Breast epithelium (tissue), 4 donors: ENCODE data around the gene DBN1. TPM values are rescaled to one million over a fixed set of nuclear protein-coding genes. Genes with fewer than 3 reads are reported as not detected.

Experiments used
- DNase-seq, 2 donors: peaks; one replicate each; pipeline ENCODE4 v3.0.0-alpha.2; 2019; ENCODE audit warnings: low spot score in 2 of 2
- H3K27ac ChIP-seq, 2 donors: fragments of 200-600 bp; sonication (generic) in 1 of 2; one replicate each; pipeline ENCODE4 v1.5.1; 2016 to 2019; ENCODE audit warnings: mild to moderate bottlenecking in 1 of 2
- H3K27me3 ChIP-seq, 2 donors: fragments of 200-600 bp; sonication (generic) in 1 of 2; one replicate each; pipeline versions ENCODE4 v1.5.1 to v1.6.0; 2017 to 2019; ENCODE audit warnings: control low read depth in 1 of 2, mild to moderate bottlenecking in 1 of 2
- H3K36me3 ChIP-seq: fragments of 200-600 bp; one replicate; pipeline ENCODE4 v1.5.1; 2019
- H3K4me1 ChIP-seq, 2 donors: fragments of 200-600 bp; sonication (generic); one replicate each; pipeline ENCODE4 v1.5.1; 2016 to 2019; ENCODE audit warnings: control low read depth in 1 of 2
- H3K4me3 ChIP-seq, 3 donors: fragments of 200-600 bp; sonication (generic); 1 replicate in 2 of 3; 2 replicates in 1 of 3; pipeline ENCODE4 v1.5.1; 2016 to 2019; ENCODE audit warnings: mild to moderate bottlenecking in 3 of 3, moderate library complexity in 2 of 3
- H3K9me3 ChIP-seq, 2 donors: fragments of 200-600 bp; sonication (generic) in 1 of 2; one replicate each; pipeline ENCODE4 v1.5.1; 2016 to 2019; ENCODE audit warnings: control low read depth in 1 of 2
- POLR2A ChIP-seq: fragments of 450-650 bp; IDR thresholded peaks from one replicate; pipeline ENCODE4 v1.6.1; 2016; ENCODE audit warnings: antibody characterized with exemption, mild to moderate bottlenecking, moderate library complexity
- POLR2AphosphoS5 ChIP-seq, 3 donors: sonication (generic); formaldehyde crosslinking; IDR thresholded peaks; one replicate each; pipeline ENCODE4 v1.6.1; 2017; ENCODE audit warnings: antibody characterized with exemption in 3 of 3
- intact Hi-C: fragments of 100-400 bp; cut with DNase I; formaldehyde crosslinking; loops from one replicate; pipeline ENCODE4 v1.15.1; 2023; ENCODE audit warnings: low total_unique reads
- total RNA-seq, 3 donors: library from RNA; depleted of rRNA; stranded (reverse); fragments of >200 nt; gene quantifications; one replicate each; pipeline ENCODE4 v1.1.0, GENCODE V29; 2016
- TF ChIP-seq, protein P1 (sequence below), 3 donors: fragments of 450-650 bp; IDR thresholded peaks; one replicate each; pipeline ENCODE4 v1.5.1; 2016 to 2017; ENCODE audit warnings: antibody characterized with exemption in 3 of 3, mild to moderate bottlenecking in 3 of 3, moderate library complexity in 3 of 3

The DBN1 gene
- total RNA-seq, 3 donors from 2014 or later: 30.7 to 94.6 (median 61.3) TPM

DNA sequence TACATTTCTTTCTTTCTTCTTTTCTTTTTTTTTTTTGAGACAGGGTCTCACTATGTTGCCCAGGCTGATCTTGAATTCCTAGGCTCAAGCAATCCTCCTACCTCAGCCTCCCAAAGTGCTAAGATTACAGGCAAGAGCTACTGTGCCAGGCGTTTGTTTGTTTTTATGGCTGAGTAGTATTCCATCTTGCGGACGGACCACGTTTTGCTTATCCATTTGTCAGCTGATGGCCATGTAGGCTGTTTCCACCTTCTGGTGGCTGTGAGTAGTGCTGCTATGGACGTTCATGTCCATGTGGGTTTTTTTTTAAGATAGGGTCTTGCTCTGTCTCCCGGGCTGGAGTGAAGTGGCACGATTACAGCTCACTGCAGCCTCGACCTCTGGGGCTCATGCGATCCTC lies 33.7 kb upstream of the DBN1 start:
- Histone ChIP-seq H3K27me3 (no peaks in the 10 kb centered on the region), H3K4me1 (no peaks in the 10 kb centered on the region), H3K9me3 (no peaks in the 10 kb centered on the region), H3K27ac (no peak overlapping the region), H3K36me3 (peaks cover 8% of the 10 kb centered on the region), H3K4me3 (no peak overlapping the region)
- DNase-seq: no peak
- TF ChIP-seq, protein P1, sequence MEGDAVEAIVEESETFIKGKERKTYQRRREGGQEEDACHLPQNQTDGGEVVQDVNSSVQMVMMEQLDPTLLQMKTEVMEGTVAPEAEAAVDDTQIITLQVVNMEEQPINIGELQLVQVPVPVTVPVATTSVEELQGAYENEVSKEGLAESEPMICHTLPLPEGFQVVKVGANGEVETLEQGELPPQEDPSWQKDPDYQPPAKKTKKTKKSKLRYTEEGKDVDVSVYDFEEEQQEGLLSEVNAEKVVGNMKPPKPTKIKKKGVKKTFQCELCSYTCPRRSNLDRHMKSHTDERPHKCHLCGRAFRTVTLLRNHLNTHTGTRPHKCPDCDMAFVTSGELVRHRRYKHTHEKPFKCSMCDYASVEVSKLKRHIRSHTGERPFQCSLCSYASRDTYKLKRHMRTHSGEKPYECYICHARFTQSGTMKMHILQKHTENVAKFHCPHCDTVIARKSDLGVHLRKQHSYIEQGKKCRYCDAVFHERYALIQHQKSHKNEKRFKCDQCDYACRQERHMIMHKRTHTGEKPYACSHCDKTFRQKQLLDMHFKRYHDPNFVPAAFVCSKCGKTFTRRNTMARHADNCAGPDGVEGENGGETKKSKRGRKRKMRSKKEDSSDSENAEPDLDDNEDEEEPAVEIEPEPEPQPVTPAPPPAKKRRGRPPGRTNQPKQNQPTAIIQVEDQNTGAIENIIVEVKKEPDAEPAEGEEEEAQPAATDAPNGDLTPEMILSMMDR (IDR thresholded peaks at IDR 0.05): no peak
- TF ChIP-seq POLR2A (no peak), POLR2AphosphoS5 (IDR thresholded peaks at IDR 0.05) (no peak)
- intact Hi-C loops: no loop called here

DNA sequence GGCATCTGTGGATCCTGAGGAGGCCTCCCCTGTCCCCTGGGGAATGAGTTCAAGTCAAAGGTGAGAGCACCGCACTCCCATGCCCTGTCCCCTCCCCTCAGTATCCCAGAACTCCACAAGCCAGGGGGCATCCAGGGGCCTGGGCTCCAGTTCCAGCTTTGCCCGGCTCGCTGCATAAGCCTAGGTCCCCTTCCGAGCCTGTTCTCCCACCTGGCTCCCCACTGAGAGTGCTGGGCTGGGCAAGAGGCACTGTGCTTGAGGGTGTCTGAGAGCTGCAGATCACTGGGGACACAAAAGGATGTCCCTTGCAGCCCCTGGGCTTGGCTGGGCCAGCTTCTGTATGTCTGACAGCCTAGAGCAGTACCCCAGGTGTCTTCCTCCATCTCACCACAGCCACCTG lies 31.6 kb upstream of the DBN1 start:
- no peak for DNase-seq
- TF ChIP-seq, protein P1 (IDR thresholded peaks at IDR 0.05): no peak
- TF ChIP-seq POLR2AphosphoS5 (IDR thresholded peaks at IDR 0.05) (no peak), POLR2A (no peak)
- H3K36me3 ChIP-seq: no peaks in the 10 kb centered on the region
- no peak overlapping the region for H3K27ac ChIP-seq
- no peak overlapping the region for H3K4me3 ChIP-seq
- H3K4me1 ChIP-seq: no peaks in the 10 kb centered on the region
- H3K27me3 ChIP-seq: no peaks in the 10 kb centered on the region
- intact Hi-C loops: no loop called here
- no peaks in the 10 kb centered on the region for H3K9me3 ChIP-seq

DNA sequence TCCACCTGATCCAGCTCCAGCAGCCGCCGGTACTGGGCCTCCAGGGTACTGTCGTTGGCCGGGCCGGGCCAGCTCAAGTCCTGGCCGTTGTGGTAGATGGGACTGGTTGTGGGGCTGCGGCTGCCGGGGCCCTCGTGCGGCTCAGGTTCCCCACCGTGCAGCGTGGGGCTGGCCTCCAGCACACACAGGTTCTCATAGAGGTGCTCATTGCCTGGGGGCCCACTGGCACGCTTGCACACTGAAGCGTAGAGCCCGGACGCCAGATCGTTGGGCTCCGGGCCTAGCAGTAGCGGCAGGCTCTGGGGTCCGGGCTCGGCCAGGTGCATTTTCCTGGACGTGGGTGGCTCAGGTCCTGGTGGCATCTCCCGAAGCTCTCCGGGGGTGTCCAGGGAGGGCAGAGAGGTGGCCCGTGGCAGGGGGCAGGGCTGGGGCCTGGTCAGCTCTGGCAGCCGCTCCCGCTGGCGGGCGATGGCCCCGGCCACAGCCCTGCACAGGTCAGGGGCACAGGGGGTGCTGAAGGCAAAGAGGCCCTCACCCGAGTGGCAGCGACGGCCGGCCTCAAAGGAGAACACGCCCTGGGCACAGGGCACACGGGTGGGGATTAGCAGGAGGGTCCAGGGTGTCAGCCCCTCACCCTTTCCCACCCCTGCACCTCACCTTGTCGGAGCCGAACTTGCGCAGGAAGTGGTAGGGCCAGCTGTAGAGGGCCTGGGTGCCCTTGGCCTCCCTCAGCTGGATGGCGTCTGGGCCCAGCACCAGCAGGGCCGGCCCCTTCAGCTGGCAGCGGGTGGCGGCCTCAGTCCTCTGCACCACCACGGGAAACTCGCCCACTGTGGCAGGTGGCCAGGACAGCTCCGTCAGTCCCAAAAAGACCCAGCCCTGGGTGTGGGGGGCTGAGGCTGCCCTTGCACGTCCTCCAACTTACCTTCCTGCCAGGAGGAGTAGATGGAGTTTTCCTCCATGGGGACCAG lies 30.9 kb upstream of the DBN1 start:
- Histone ChIP-seq H3K27ac (peak overlapping the region in 1 of 2 donors; percentile 2), H3K9me3 (no peaks in the 10 kb centered on the region), H3K4me3 (peak overlapping the region in 1 of 3 donors; percentile 29), H3K36me3 (no peaks in the 10 kb centered on the region), H3K27me3 (no peaks in the 10 kb centered on the region), H3K4me1 (no peaks in the 10 kb centered on the region)
- no peak for DNase-seq
- TF ChIP-seq, protein P1 (IDR thresholded peaks at IDR 0.05): no peak
- TF ChIP-seq POLR2AphosphoS5 (IDR thresholded peaks at IDR 0.05): no peak
- no peak for TF ChIP-seq POLR2A
- intact Hi-C loops: loop anchor here (5.0 kb wide), 1 partner anchor 102 kb away; the partner anchor contains the start of gene PFN3

DNA sequence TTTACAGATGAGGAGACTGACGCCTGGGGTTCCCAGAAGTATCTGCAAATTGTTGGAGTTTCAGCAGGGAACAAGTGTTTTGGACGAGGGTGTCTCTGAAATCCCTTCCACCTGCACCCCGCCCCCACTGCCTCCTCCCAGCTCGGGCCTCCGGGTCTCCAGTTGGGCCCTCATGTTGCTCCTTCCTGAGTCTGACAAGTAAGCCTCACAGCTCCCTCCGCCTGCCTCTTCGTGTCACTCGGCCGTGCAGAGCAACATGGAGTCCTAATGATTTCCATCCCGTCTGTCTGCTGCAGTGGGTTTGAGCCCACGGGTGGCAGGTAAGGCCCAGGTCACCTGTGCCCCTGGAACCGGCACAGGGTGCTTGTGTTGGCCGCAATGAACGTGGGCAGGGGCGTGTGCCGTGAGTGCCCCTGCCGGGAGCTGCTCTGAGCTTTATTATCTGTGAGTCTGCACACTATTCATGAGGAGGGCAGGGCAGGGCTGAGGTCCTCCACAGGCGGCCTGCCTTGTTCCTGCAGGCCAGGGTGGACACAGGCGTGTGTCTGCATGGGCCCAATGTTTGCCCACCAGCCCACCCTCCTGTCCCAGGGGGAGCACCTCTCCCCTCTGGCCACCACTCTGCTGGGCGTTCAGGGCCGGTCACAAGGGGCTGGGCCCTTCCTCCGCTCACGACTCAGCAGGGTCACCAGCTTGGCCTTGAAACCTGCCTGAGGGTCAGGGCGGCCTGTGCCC lies 30.1 kb upstream of the DBN1 start:
- Histone ChIP-seq H3K4me3 (peak overlapping the region in 1 of 3 donors; percentile 29), H3K27ac (no peak overlapping the region), H3K9me3 (no peaks in the 10 kb centered on the region), H3K4me1 (no peaks in the 10 kb centered on the region), H3K36me3 (no peaks in the 10 kb centered on the region), H3K27me3 (no peaks in the 10 kb centered on the region)
- intact Hi-C loops: loop anchor here (5.0 kb wide), 1 partner anchor 101 kb away; the partner anchor contains the start of gene PFN3
- TF ChIP-seq POLR2A: no peak
- TF ChIP-seq, protein P1 (IDR thresholded peaks at IDR 0.05): no peak
- TF ChIP-seq POLR2AphosphoS5 (IDR thresholded peaks at IDR 0.05): no peak
- DNase-seq: no peak
